Ovary (tissue), 9 donors: ENCODE data around the gene TNIK. TPM values are rescaled to one million over a fixed set of nuclear protein-coding genes. Genes with fewer than 3 reads are reported as not detected.

Source experiments
- DNase-seq, 5 donors: peaks; one replicate each; pipeline ENCODE4 v3.0.0-alpha.2; 2019 to 2020
- H3K27ac ChIP-seq, 2 donors: fragments of 200-600 bp; one replicate each; pipeline versions ENCODE4 v1.5.1 to v1.8.0; 2019 to 2022
- H3K27me3 ChIP-seq: fragments of 200-600 bp; one replicate; pipeline ENCODE4 v1.8.0; 2022
- H3K36me3 ChIP-seq: fragments of 200-600 bp; sonication (generic); one replicate; pipeline ENCODE4 v1.5.1; 2019
- H3K4me1 ChIP-seq: one replicate; pipeline ENCODE4 v1.8.1; 2013; ENCODE audit warnings: mild to moderate bottlenecking, moderate library complexity; ENCODE audit not compliant: insufficient read depth
- H3K4me3 ChIP-seq: fragments of 200-600 bp; sonication (generic); one replicate; pipeline ENCODE4 v1.5.1; 2017
- H3K9me3 ChIP-seq, 2 donors: fragments of 200-600 bp in 1 of 2; sonication (generic) in 1 of 2; one replicate each; pipeline versions ENCODE4 v1.5.1 to v1.8.1; 2013 to 2019; ENCODE audit warnings: mild to moderate bottlenecking in 1 of 2, moderate library complexity in 1 of 2
- EP300 ChIP-seq: sonication (generic); formaldehyde crosslinking; IDR thresholded peaks from one replicate; pipeline ENCODE4 v1.6.1; 2017; ENCODE audit warnings: antibody characterized with exemption
- POLR2A ChIP-seq: fragments of 450-650 bp; IDR thresholded peaks from one replicate; pipeline ENCODE4 v1.6.1; 2017; ENCODE audit warnings: antibody characterized with exemption, mild to moderate bottlenecking, moderate library complexity
- WGBS, 3 donors: extraction: QIAGEN DNeasy Blood & Tissue Kit in 1 of 3; methylation state at CpG; one replicate each; pipeline versions ENCODE4 v1.1.5 to v1.1.7; 2013 to 2017; 5-methylcytosine and 5-hydroxymethylcytosine counted together
- intact Hi-C, 4 donors: fragments of 100-400 bp; cut with DNase I; formaldehyde crosslinking; loops; one replicate each; pipeline versions ENCODE4 v1.11.0 to v1.15.1; 2022 to 2023
- polyA plus RNA-seq, 2 donors: library from polyadenylated mRNA; stranded (reverse); fragments of 200-250 nt in 1 of 2; fragments of 350-450 nt in 1 of 2; fragmentation: Illumina TruSeq in 1 of 2; extraction: RNeasy Lipid Tissue Mini Kit (QIAGEN cat#74804) in 1 of 2; gene quantifications; one replicate each; pipeline ENCODE4 v1.2.3, GENCODE V29; 2013 to 2014
- total RNA-seq, 7 donors: library from RNA; depleted of rRNA in 2 of 7; stranded (reverse); fragments of >200 nt in 2 of 7; fragmentation: NEBNext Ultra II Directional in 3 of 7; extraction: Animal tissue kit (Norgen Biotek cat#: 25700) in 3 of 7; gene quantifications; one replicate each; pipeline versions ENCODE4 v1.1.0 to v1.2.4, GENCODE V29; 2016 to 2023
- TF ChIP-seq, protein P1 (sequence below), 3 donors: fragments of 450-650 bp in 2 of 3; fragments of 200-600 bp in 1 of 3; IDR thresholded peaks; one replicate each; pipeline versions ENCODE4 v1.5.1 to v1.8.0; 2016 to 2022; ENCODE audit warnings: antibody characterized with exemption in 3 of 3, mild to moderate bottlenecking in 1 of 3
- donor health status: DM: no; HTN: no; CAD: no; lungs with moderate emphysema.
- donor health status: DM: no; HTN: no; CAD: no.
- donor health status: Bipolar disorder and iron deficiency.
- donor health status: DM: yes; HTN: yes; CAD: no.
- donor health status: DM: no; HTN: no; CAD: no.
- donor health status: DM: yes; HTN: yes; CAD: no.

TNIK gene
- total and polyA plus RNA-seq, 9 donors, result 1.1 to 9.5 (median 4.5) TPM

DNA sequence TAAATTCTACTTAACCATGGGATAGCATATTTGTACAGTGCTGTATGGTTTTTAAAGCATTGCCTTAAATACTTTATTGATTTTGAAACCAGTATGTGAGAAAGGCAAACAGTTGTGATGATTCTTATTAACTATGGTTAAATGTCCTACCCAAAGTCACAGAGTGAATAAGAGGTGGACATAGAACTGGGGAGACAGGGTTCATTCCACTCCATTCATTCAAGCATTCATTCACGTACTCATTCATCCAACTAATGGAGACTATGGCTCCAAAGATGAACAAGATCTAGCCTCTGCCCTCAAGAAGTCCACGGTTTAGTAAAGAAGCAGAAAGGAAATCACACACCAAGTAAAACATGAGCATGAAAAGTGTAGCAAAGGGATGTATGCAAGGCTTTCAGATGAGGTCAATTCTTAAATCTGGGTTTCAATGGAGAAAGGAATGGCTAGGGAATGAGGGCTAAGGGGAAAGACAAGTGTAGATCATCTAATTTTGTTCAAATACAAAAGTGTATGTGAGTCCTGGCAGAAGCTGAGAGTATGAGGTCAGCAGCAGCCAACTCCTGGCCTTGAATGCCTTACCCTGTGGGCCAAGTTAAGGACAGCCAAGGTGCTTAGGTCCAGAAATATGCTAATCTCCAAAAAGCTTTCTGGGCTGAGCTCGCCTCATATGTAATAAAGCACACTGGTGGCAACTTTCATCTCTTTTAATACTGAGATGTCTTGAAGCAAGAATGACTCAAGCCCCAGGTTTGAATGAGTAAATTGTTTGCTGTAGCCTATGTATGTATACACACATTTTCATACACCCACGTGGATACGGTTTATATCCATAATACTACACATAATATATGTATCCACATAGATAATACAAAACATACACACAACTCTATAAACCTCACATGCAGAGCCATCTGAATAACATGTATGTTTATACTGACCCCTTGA lies 4.3 kb downstream of the TNIK start:
- intact Hi-C loops, result no loop called here
- 40 to 53% (median 44%) methylated on average over 5 of the region's 5 CpGs for WGBS, 3 donors
- H3K4me1 ChIP-seq, result peaks cover under 1% of the 10 kb centered on the region

DNA sequence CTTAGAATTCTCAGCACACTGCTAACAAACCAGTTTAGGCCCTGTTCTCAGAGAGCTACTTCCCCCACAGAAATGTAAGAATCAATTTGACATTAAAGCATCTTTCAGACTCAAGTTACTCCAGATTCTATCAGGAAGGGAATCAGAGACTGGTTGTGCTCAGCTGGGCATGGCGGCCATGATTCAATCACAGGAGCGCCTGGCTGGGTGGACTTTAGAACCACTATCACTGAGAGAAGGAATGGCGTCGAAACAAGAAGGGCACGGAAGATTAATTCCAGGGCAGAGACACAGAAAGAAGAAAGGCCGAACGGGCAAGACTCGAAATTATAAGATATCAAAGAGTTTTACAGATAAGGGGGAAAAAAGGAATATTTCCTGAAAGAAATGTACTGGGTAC lies 6.2 kb downstream of the TNIK start:
- Histone ChIP-seq H3K27me3 (no peaks in the 10 kb centered on the region), H3K4me3 (no peak overlapping the region), H3K9me3 (no peaks in the 10 kb centered on the region), H3K4me1 (no peaks in the 10 kb centered on the region), H3K36me3 (no peaks in the 10 kb centered on the region), H3K27ac (no peak overlapping the region)
- DNase-seq, result no peak
- TF ChIP-seq POLR2A (no peak), EP300 (no peak)
- TF ChIP-seq, protein P1, sequence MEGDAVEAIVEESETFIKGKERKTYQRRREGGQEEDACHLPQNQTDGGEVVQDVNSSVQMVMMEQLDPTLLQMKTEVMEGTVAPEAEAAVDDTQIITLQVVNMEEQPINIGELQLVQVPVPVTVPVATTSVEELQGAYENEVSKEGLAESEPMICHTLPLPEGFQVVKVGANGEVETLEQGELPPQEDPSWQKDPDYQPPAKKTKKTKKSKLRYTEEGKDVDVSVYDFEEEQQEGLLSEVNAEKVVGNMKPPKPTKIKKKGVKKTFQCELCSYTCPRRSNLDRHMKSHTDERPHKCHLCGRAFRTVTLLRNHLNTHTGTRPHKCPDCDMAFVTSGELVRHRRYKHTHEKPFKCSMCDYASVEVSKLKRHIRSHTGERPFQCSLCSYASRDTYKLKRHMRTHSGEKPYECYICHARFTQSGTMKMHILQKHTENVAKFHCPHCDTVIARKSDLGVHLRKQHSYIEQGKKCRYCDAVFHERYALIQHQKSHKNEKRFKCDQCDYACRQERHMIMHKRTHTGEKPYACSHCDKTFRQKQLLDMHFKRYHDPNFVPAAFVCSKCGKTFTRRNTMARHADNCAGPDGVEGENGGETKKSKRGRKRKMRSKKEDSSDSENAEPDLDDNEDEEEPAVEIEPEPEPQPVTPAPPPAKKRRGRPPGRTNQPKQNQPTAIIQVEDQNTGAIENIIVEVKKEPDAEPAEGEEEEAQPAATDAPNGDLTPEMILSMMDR (IDR thresholded peaks at IDR 0.05), result no peak
- intact Hi-C loops, result no loop called here
- WGBS, 3 donors, result 87% methylated on average over 8 of the region's 8 CpGs

More for the DNA sequence above, 4.3 kb downstream of the TNIK start:
- no peak overlapping the region for H3K27ac ChIP-seq
- H3K9me3 ChIP-seq, result no peaks in the 10 kb centered on the region
- H3K27me3 ChIP-seq, result no peaks in the 10 kb centered on the region
- TF ChIP-seq POLR2A (no peak), EP300 (no peak)
- TF ChIP-seq, protein P1 (IDR thresholded peaks at IDR 0.05), result no peak
- no peak overlapping the region for H3K4me3 ChIP-seq
- no peak for DNase-seq
- H3K36me3 ChIP-seq, result no peaks in the 10 kb centered on the region

DNA sequence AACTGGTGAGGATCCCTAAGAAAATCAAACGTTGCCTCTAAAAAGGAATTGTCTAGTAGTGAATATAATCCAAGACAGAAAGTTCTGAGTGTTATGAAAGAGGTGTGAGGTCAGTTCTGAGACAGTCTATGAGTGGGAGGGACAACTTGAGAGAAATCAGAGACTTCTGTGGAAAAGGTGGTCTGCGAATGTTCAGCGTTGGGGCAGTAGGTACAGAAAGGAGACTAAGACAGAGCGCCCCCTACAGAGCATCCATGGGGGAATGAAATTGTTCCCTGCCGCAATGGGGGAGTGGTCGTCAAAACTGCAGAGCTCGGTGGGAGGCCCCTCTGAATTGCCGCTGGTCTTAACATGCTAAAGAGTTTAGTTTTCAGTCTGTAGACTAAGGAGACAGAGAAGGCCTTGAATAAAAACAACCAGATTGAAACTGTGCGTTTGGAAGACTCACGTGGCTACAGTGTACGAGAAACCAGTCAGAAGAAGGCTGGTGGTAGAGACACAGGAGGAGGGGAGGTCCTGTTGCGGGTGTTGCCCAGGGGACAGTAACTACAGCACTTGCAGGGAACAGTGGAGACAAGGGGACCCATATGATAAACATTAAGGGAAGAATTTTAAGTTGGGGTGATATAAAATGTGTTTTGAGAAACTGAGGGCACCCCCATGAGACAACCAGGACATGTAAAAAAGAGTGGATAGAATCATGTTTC lies 6.9 kb downstream of the TNIK start:
- no peak overlapping the region for H3K4me3 ChIP-seq
- DNase-seq, result no peak
- intact Hi-C loops, result no loop called here
- TF ChIP-seq, protein P1 (IDR thresholded peaks at IDR 0.05), result no peak
- TF ChIP-seq EP300, result no peak
- TF ChIP-seq POLR2A, result no peak
- H3K27me3 ChIP-seq, result no peaks in the 10 kb centered on the region
- no peak overlapping the region for H3K27ac ChIP-seq
- H3K9me3 ChIP-seq, result no peaks in the 10 kb centered on the region
- no peaks in the 10 kb centered on the region for H3K36me3 ChIP-seq
- 65 to 69% (median 68%) methylated on average over 12 of the region's 12 CpGs for WGBS, 3 donors
- H3K4me1 ChIP-seq, result no peaks in the 10 kb centered on the region

DNA sequence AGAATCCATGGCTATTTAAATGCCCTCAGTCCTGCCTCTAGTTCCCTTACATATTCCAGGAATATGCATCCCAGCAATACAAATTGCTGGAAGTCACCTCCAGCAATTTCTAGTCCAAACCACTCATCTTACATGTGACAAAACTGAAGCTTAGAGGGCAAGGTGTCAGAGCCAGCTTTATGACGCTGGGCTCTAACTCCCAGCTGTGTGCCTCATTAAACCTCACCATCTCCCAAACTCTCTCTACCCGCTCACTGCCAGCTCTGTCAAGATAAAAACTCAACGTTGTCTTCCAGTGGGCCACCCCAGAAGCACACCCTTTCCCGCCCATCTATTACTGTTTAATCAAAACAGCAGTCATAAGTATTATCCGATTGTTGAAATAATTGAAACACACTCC lies 7.9 kb downstream of the TNIK start:
- H3K27me3 ChIP-seq, result no peaks in the 10 kb centered on the region
- no peaks in the 10 kb centered on the region for H3K9me3 ChIP-seq
- TF ChIP-seq, protein P1 (IDR thresholded peaks at IDR 0.05), result no peak
- TF ChIP-seq POLR2A (no peak), EP300 (no peak)
- no peak overlapping the region for H3K27ac ChIP-seq
- no peak for DNase-seq
- H3K36me3 ChIP-seq, result no peaks in the 10 kb centered on the region
- H3K4me1 ChIP-seq, result no peaks in the 10 kb centered on the region
- H3K4me3 ChIP-seq, result no peak overlapping the region
- 78 to 82% (median 80%) methylated on average over 5 of the region's 5 CpGs for whole genome bisulfite sequencing, 3 donors
- intact Hi-C loops, result no loop called here
